HEK293 (cell line): ENCODE results near the gene CYP2A6.
A peak's percentile ranks its signal among the peaks of the same experiment; 100 is the strongest.

Experiments used
- GLI4 ChIP-seq: fragments of 450-650 bp; formaldehyde crosslinking; IDR thresholded peaks from 2 replicates; pipeline ENCODE4 v1.5.1; 2016; ENCODE audit warnings: missing biosample characterization, missing genetic modification characterization
- ZBTB1 ChIP-seq: fragments of 450-650 bp; formaldehyde crosslinking; IDR thresholded peaks from 2 replicates; pipeline ENCODE4 v1.5.1; 2016; ENCODE audit warnings: missing biosample characterization, missing genetic modification characterization
- ZNF19 ChIP-seq: fragments of 450-650 bp; formaldehyde crosslinking; IDR thresholded peaks from 2 replicates; pipeline ENCODE4; 2016; ENCODE audit warnings: missing biosample characterization, missing genetic modification characterization, low read depth
- ZNF2 ChIP-seq: fragments of 450-650 bp; formaldehyde crosslinking; IDR thresholded peaks from 2 replicates; pipeline ENCODE4 v1.5.1; 2016; ENCODE audit warnings: missing biosample characterization, missing genetic modification characterization
- ZNF324 ChIP-seq: fragments of 450-650 bp; formaldehyde crosslinking; IDR thresholded peaks from 2 replicates; pipeline ENCODE4 v1.5.1; 2016; ENCODE audit warnings: missing biosample characterization, missing genetic modification characterization
- ZNF530 ChIP-seq: fragments of 450-650 bp; formaldehyde crosslinking; IDR thresholded peaks from 2 replicates; pipeline ENCODE4 v1.5.1; 2016; ENCODE audit warnings: low read depth, missing biosample characterization, missing genetic modification characterization
- ZNF600 ChIP-seq: fragments of 450-650 bp; formaldehyde crosslinking; IDR thresholded peaks from 2 replicates; pipeline ENCODE4 v1.5.1; 2016; ENCODE audit warnings: missing biosample characterization, missing genetic modification characterization
- ZNF792 ChIP-seq: fragments of 450-650 bp; formaldehyde crosslinking; IDR thresholded peaks from 2 replicates; pipeline ENCODE4 v1.5.1; 2016; ENCODE audit warnings: missing biosample characterization, missing genetic modification characterization
- ZNF843 ChIP-seq: fragments of 450-650 bp; formaldehyde crosslinking; IDR thresholded peaks from 2 replicates; pipeline ENCODE4 v1.5.1; 2016; ENCODE audit warnings: missing biosample characterization, missing genetic modification characterization
- TF ChIP-seq, protein P1 (sequence below): fragments of 450-650 bp; formaldehyde crosslinking; IDR thresholded peaks from 2 replicates; pipeline ENCODE4 v1.5.0; 2017; ENCODE audit warnings: missing biosample characterization, missing genetic modification characterization, borderline replicate concordance
- TF ChIP-seq, protein P2 (sequence below): fragments of 450-650 bp; formaldehyde crosslinking; IDR thresholded peaks from 2 replicates; pipeline ENCODE4 v1.5.1; 2016; ENCODE audit warnings: missing biosample characterization, missing genetic modification characterization
- TF ChIP-seq, protein P3 (sequence below): fragments of 450-650 bp; formaldehyde crosslinking; IDR thresholded peaks from 2 replicates; pipeline ENCODE4 v1.5.1; 2016; ENCODE audit warnings: missing biosample characterization, missing genetic modification characterization
- TF ChIP-seq, protein P4 (sequence below): fragments of 450-650 bp; IDR thresholded peaks from 2 replicates; pipeline ENCODE4 v1.5.1; 2018; ENCODE audit warnings: missing biosample characterization, mild to moderate bottlenecking, missing genetic modification characterization
- TF ChIP-seq, protein P5 (sequence below): fragments of 450-650 bp; formaldehyde crosslinking; IDR thresholded peaks from 2 replicates; pipeline ENCODE4 v1.5.1; 2017; ENCODE audit warnings: missing biosample characterization, mild to moderate bottlenecking, missing genetic modification characterization, moderate library complexity
- TF ChIP-seq, protein P6 (sequence below): fragments of 450-650 bp; formaldehyde crosslinking; IDR thresholded peaks from 2 replicates; pipeline ENCODE4 v1.5.1; 2016; ENCODE audit warnings: missing biosample characterization, missing genetic modification characterization
- TF ChIP-seq, protein P7 (sequence below): fragments of 450-650 bp; formaldehyde crosslinking; IDR thresholded peaks from 2 replicates; pipeline ENCODE4 v1.5.1; 2016; ENCODE audit warnings: missing biosample characterization, missing genetic modification characterization
- TF ChIP-seq, protein P8 (sequence below): IDR thresholded peaks from 2 replicates; pipeline ENCODE4 v1.6.1; 2011; ENCODE audit warnings: mild to moderate bottlenecking, low read depth, low read length, borderline replicate concordance
- TF ChIP-seq, protein P9 (sequence below): fragments of 450-650 bp; formaldehyde crosslinking; conservative IDR thresholded peaks from 2 replicates; pipeline ENCODE4 v1.5.1; 2016; ENCODE audit warnings: low read depth, missing biosample characterization, missing genetic modification characterization

The CYP2A6 gene

DNA sequence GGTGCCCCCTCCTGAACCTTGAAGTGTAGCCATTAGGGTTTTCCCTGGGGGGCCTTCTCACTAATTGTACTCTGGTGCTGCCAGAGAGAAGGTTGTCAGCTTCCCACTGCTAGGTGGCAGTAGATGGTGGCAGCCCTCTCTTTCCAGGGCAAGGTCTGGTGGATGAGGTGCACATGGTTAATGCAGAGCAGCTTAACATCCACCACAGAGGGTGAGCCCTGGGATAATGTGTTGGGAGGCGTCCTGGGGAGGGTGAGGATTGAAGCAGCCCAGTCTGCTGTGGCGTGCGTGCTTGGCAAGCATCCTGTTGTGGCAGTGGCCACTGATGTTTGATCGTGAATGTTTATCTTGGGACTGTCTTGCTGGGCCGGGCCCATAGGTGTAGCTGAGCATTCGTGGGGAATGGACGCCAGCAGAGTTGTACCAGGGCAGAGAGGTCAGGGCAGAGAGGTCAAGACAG is 45.4 kb downstream of the CYP2A6 start (continued):
- TF ChIP-seq, protein P1, sequence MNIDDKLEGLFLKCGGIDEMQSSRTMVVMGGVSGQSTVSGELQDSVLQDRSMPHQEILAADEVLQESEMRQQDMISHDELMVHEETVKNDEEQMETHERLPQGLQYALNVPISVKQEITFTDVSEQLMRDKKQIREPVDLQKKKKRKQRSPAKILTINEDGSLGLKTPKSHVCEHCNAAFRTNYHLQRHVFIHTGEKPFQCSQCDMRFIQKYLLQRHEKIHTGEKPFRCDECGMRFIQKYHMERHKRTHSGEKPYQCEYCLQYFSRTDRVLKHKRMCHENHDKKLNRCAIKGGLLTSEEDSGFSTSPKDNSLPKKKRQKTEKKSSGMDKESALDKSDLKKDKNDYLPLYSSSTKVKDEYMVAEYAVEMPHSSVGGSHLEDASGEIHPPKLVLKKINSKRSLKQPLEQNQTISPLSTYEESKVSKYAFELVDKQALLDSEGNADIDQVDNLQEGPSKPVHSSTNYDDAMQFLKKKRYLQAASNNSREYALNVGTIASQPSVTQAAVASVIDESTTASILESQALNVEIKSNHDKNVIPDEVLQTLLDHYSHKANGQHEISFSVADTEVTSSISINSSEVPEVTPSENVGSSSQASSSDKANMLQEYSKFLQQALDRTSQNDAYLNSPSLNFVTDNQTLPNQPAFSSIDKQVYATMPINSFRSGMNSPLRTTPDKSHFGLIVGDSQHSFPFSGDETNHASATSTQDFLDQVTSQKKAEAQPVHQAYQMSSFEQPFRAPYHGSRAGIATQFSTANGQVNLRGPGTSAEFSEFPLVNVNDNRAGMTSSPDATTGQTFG: no peak
- TF ChIP-seq ZNF792 (no peak), ZNF324 (tag by site-specific recombination) (no peak), ZNF843 (tag by site-specific recombination) (no peak), ZNF530 (tag by site-specific recombination) (no peak), ZNF19 (tag by site-specific recombination) (no peak), ZBTB1 (tag by site-specific recombination) (no peak), GLI4 (tag by site-specific recombination) (no peak), ZNF600 (tag by site-specific recombination) (peak; percentile 36; the same call in 1 of the 2 replicates), ZNF2 (no peak)
- TF ChIP-seq, protein P2, sequence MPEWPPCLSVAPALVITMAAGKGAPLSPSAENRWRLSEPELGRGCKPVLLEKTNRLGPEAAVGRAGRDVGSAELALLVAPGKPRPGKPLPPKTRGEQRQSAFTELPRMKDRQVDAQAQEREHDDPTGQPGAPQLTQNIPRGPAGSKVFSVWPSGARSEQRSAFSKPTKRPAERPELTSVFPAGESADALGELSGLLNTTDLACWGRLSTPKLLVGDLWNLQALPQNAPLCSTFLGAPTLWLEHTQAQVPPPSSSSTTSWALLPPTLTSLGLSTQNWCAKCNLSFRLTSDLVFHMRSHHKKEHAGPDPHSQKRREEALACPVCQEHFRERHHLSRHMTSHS (tag by site-specific recombination): no peak
- TF ChIP-seq, protein P3, sequence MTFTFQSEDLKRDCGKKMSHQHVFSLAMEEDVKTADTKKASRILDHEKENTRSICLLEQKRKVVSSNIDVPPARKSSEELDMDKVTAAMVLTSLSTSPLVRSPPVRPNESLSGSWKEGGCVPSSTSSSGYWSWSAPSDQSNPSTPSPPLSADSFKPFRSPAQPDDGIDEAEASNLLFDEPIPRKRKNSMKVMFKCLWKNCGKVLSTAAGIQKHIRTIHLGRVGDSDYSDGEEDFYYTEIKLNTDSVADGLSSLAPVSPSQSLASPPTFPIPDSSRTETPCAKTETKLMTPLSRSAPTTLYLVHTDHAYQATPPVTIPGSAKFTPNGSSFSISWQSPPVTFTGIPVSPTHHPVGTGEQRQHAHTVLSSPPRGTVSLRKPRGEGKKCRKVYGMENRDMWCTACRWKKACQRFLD (tag by site-specific recombination): no peak
- TF ChIP-seq, protein P4, sequence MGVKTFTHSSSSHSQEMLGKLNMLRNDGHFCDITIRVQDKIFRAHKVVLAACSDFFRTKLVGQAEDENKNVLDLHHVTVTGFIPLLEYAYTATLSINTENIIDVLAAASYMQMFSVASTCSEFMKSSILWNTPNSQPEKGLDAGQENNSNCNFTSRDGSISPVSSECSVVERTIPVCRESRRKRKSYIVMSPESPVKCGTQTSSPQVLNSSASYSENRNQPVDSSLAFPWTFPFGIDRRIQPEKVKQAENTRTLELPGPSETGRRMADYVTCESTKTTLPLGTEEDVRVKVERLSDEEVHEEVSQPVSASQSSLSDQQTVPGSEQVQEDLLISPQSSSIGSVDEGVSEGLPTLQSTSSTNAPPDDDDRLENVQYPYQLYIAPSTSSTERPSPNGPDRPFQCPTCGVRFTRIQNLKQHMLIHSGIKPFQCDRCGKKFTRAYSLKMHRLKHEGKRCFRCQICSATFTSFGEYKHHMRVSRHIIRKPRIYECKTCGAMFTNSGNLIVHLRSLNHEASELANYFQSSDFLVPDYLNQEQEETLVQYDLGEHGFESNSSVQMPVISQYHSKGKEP (tag by site-specific recombination): no peak
- TF ChIP-seq, protein P5, sequence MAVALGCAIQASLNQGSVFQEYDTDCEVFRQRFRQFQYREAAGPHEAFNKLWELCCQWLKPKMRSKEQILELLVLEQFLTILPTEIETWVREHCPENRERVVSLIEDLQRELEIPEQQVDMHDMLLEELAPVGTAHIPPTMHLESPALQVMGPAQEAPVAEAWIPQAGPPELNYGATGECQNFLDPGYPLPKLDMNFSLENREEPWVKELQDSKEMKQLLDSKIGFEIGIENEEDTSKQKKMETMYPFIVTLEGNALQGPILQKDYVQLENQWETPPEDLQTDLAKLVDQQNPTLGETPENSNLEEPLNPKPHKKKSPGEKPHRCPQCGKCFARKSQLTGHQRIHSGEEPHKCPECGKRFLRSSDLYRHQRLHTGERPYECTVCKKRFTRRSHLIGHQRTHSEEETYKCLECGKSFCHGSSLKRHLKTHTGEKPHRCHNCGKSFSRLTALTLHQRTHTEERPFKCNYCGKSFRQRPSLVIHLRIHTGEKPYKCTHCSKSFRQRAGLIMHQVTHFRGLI (tag by site-specific recombination): no peak
- TF ChIP-seq, protein P6, sequence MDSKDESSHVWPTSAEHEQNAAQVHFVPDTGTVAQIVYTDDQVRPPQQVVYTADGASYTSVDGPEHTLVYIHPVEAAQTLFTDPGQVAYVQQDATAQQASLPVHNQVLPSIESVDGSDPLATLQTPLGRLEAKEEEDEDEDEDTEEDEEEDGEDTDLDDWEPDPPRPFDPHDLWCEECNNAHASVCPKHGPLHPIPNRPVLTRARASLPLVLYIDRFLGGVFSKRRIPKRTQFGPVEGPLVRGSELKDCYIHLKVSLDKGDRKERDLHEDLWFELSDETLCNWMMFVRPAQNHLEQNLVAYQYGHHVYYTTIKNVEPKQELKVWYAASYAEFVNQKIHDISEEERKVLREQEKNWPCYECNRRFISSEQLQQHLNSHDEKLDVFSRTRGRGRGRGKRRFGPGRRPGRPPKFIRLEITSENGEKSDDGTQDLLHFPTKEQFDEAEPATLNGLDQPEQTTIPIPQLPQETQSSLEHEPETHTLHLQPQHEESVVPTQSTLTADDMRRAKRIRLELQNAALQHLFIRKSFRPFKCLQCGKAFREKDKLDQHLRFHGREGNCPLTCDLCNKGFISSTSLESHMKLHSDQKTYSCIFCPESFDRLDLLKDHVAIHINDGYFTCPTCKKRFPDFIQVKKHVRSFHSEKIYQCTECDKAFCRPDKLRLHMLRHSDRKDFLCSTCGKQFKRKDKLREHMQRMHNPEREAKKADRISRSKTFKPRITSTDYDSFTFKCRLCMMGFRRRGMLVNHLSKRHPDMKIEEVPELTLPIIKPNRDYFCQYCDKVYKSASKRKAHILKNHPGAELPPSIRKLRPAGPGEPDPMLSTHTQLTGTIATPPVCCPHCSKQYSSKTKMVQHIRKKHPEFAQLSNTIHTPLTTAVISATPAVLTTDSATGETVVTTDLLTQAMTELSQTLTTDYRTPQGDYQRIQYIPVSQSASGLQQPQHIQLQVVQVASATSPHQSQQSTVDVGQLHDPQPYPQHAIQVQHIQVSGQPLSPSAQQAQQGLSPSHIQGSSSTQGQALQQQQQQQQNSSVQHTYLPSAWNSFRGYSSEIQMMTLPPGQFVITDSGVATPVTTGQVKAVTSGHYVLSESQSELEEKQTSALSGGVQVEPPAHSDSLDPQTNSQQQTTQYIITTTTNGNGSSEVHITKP (tag by site-specific recombination): peak; percentile 81
- TF ChIP-seq, protein P7, sequence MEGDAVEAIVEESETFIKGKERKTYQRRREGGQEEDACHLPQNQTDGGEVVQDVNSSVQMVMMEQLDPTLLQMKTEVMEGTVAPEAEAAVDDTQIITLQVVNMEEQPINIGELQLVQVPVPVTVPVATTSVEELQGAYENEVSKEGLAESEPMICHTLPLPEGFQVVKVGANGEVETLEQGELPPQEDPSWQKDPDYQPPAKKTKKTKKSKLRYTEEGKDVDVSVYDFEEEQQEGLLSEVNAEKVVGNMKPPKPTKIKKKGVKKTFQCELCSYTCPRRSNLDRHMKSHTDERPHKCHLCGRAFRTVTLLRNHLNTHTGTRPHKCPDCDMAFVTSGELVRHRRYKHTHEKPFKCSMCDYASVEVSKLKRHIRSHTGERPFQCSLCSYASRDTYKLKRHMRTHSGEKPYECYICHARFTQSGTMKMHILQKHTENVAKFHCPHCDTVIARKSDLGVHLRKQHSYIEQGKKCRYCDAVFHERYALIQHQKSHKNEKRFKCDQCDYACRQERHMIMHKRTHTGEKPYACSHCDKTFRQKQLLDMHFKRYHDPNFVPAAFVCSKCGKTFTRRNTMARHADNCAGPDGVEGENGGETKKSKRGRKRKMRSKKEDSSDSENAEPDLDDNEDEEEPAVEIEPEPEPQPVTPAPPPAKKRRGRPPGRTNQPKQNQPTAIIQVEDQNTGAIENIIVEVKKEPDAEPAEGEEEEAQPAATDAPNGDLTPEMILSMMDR (tag by site-specific recombination): peak; percentile 80
- TF ChIP-seq, protein P8, sequence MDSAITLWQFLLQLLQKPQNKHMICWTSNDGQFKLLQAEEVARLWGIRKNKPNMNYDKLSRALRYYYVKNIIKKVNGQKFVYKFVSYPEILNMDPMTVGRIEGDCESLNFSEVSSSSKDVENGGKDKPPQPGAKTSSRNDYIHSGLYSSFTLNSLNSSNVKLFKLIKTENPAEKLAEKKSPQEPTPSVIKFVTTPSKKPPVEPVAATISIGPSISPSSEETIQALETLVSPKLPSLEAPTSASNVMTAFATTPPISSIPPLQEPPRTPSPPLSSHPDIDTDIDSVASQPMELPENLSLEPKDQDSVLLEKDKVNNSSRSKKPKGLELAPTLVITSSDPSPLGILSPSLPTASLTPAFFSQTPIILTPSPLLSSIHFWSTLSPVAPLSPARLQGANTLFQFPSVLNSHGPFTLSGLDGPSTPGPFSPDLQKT: no peak
- TF ChIP-seq, protein P9, sequence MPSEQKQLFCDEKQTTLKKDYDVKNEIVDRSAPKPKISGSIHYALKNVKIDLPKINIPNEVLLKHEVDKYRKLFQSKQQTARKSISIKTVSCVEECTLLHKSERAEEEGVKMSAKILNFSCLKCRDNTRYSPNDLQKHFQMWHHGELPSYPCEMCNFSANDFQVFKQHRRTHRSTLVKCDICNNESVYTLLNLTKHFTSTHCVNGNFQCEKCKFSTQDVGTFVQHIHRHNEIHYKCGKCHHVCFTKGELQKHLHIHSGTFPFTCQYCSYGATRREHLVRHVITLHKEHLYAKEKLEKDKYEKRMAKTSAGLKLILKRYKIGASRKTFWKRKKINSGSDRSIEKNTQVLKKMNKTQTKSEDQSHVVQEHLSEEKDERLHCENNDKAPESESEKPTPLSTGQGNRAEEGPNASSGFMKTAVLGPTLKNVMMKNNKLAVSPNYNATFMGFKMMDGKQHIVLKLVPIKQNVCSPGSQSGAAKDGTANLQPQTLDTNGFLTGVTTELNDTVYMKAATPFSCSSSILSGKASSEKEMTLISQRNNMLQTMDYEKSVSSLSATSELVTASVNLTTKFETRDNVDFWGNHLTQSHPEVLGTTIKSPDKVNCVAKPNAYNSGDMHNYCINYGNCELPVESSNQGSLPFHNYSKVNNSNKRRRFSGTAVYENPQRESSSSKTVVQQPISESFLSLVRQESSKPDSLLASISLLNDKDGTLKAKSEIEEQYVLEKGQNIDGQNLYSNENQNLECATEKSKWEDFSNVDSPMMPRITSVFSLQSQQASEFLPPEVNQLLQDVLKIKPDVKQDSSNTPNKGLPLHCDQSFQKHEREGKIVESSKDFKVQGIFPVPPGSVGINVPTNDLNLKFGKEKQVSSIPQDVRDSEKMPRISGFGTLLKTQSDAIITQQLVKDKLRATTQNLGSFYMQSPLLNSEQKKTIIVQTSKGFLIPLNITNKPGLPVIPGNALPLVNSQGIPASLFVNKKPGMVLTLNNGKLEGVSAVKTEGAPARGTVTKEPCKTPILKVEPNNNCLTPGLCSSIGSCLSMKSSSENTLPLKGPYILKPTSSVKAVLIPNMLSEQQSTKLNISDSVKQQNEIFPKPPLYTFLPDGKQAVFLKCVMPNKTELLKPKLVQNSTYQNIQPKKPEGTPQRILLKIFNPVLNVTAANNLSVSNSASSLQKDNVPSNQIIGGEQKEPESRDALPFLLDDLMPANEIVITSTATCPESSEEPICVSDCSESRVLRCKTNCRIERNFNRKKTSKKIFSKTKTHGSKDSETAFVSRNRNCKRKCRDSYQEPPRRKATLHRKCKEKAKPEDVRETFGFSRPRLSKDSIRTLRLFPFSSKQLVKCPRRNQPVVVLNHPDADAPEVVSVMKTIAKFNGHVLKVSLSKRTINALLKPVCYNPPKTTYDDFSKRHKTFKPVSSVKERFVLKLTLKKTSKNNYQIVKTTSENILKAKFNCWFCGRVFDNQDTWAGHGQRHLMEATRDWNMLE (tag by site-specific recombination): no peak
